Trophoblast cell (in vitro differentiated cells and primary cell): Measurements from ENCODE around the gene SCART1.
A peak's percentile ranks its signal among the peaks of the same experiment; 100 is the strongest.

Experiments
- DNase-seq, 2 donors: peaks; one replicate each; pipeline ENCODE4 v3.0.0-alpha.2; 2016
- H2AFZ ChIP-seq: 2 replicates; pipeline ENCODE4 v1.6.1; 2013; ENCODE audit warnings: low read length, moderate library complexity, mild to moderate bottlenecking; ENCODE audit not compliant: insufficient read depth, poor library complexity
- H2AK5ac ChIP-seq: 2 replicates; pipeline ENCODE4 v1.6.1; 2013; ENCODE audit warnings: mild to moderate bottlenecking, low read length
- H2BK120ac ChIP-seq: 2 replicates; pipeline ENCODE4 v1.6.1; 2013; ENCODE audit warnings: low read length, mild to moderate bottlenecking, moderate library complexity; ENCODE audit not compliant: insufficient read depth, poor library complexity
- H2BK12ac ChIP-seq: 2 replicates; pipeline ENCODE4 v1.6.1; 2013; ENCODE audit warnings: mild to moderate bottlenecking, low read length, moderate library complexity
- H2BK5ac ChIP-seq: 2 replicates; pipeline ENCODE4 v1.6.1; 2013; ENCODE audit warnings: low read length, low read depth, moderate library complexity, mild to moderate bottlenecking; ENCODE audit not compliant: poor library complexity
- H3K14ac ChIP-seq: 2 replicates; pipeline ENCODE4 v1.6.1; 2013; ENCODE audit warnings: mild to moderate bottlenecking, low read length
- H3K18ac ChIP-seq: 2 replicates; pipeline ENCODE4 v1.6.1; 2013; ENCODE audit warnings: mild to moderate bottlenecking, low read length
- H3K23ac ChIP-seq: 2 replicates; pipeline ENCODE4 v1.6.1; 2013; ENCODE audit warnings: low read length
- H3K27ac ChIP-seq: 2 replicates; pipeline ENCODE4 v1.5.1; 2013; ENCODE audit warnings: low read depth, mild to moderate bottlenecking, inconsistent platforms, low read length, moderate library complexity
- H3K27me3 ChIP-seq: 2 replicates; pipeline ENCODE4 v1.6.1; 2013; ENCODE audit warnings: inconsistent platforms, mild to moderate bottlenecking, low read length, moderate library complexity; ENCODE audit not compliant: insufficient read depth
- H3K36me3 ChIP-seq, 2 experiments: 1 replicate in 1 of 2; 2 replicates in 1 of 2; pipeline ENCODE4 v1.6.1; 2013; ENCODE audit warnings: low read length in 2 of 2, mild to moderate bottlenecking in 2 of 2, moderate library complexity in 1 of 2; ENCODE audit not compliant: insufficient read depth in 2 of 2, control insufficient read depth in 1 of 2
- H3K4ac ChIP-seq: 2 replicates; pipeline ENCODE4 v1.6.1; 2013; ENCODE audit warnings: low read depth, mild to moderate bottlenecking, low read length, moderate library complexity
- H3K4me1 ChIP-seq, 2 experiments: 1 replicate in 1 of 2; 2 replicates in 1 of 2; pipeline ENCODE4 v1.6.1; 2013; ENCODE audit warnings: low read length in 2 of 2, mild to moderate bottlenecking in 2 of 2, moderate library complexity in 1 of 2; ENCODE audit not compliant: insufficient read depth in 2 of 2, control insufficient read depth in 1 of 2
- H3K4me2 ChIP-seq: 2 replicates; pipeline ENCODE4 v1.6.1; 2013; ENCODE audit warnings: inconsistent platforms, mild to moderate bottlenecking, low read length, moderate library complexity
- H3K4me3 ChIP-seq: 2 replicates; pipeline ENCODE4 v1.5.1; 2013; ENCODE audit warnings: mild to moderate bottlenecking, low read depth, low read length, inconsistent platforms
- H3K79me1 ChIP-seq: one replicate; pipeline ENCODE4 v1.6.1; 2013; ENCODE audit warnings: low read length
- H3K79me2 ChIP-seq: 2 replicates; pipeline ENCODE4 v1.6.1; 2013; ENCODE audit warnings: low read length, mild to moderate bottlenecking; ENCODE audit not compliant: control insufficient read depth, insufficient read depth, poor library complexity
- H3K9ac ChIP-seq: 2 replicates; pipeline ENCODE4 v1.6.1; 2013; ENCODE audit warnings: mild to moderate bottlenecking, low read length
- H3K9me3 ChIP-seq: 2 replicates; pipeline ENCODE4 v1.6.1; 2013; ENCODE audit warnings: low read depth, mild to moderate bottlenecking, control low read depth, inconsistent platforms, low read length; ENCODE audit not compliant: insufficient read depth
- H4K12ac ChIP-seq: 2 replicates; pipeline ENCODE4 v1.6.1; 2013; ENCODE audit warnings: low read depth, mild to moderate bottlenecking, low read length, moderate library complexity
- H4K8ac ChIP-seq: 2 replicates; pipeline ENCODE4 v1.6.1; 2013; ENCODE audit warnings: low read depth, mild to moderate bottlenecking, low read length, moderate library complexity
- H4K91ac ChIP-seq: one replicate; pipeline ENCODE4 v1.6.1; 2013; ENCODE audit warnings: low read depth, mild to moderate bottlenecking, low read length, moderate library complexity
- WGBS: extraction: QIAGEN DNeasy Blood & Tissue Kit; methylation state at CpG from one replicate; pipeline ENCODE4 v1.1.7; 2013; ENCODE audit warnings: missing lambda C conversion rate; ENCODE audit not compliant: insufficient read length, insufficient coverage; ENCODE audit errors: extremely low coverage; 5-methylcytosine and 5-hydroxymethylcytosine counted together

Gene SCART1

GRCh38 chr10:133452453-133452852 lies 1.3 kb upstream of the SCART1 start:
- Histone ChIP-seq H3K9me3 (peaks cover 44% of the 10 kb centered on the region), H3K4me3 (no peak overlapping the region), H3K79me2 (no peaks in the 10 kb centered on the region), H3K36me3 (no peaks in the 10 kb centered on the region), H3K4me1 (no peaks in the 10 kb centered on the region), H3K27me3 (no peaks in the 10 kb centered on the region), H4K91ac (no peak overlapping the region), H3K4ac (no peak overlapping the region), H3K14ac (no peak overlapping the region), H3K79me1 (no peaks in the 10 kb centered on the region), H3K4me2 (no peak overlapping the region), H2BK12ac (no peak overlapping the region), H2AFZ (no peak overlapping the region), H2BK120ac (no peak overlapping the region), H3K23ac (no peak overlapping the region), H3K18ac (no peak overlapping the region), H2AK5ac (no peak overlapping the region), H4K12ac (no peak overlapping the region), H3K9ac (no peak overlapping the region), H3K27ac (no peak overlapping the region), H4K8ac (no peak overlapping the region), H2BK5ac (no peak overlapping the region)
- WGBS = no CpG with 5 or more reads among the region's 4 CpGs
- DNase-seq = peak in 1 of 2 donors; percentile 5

DNA sequence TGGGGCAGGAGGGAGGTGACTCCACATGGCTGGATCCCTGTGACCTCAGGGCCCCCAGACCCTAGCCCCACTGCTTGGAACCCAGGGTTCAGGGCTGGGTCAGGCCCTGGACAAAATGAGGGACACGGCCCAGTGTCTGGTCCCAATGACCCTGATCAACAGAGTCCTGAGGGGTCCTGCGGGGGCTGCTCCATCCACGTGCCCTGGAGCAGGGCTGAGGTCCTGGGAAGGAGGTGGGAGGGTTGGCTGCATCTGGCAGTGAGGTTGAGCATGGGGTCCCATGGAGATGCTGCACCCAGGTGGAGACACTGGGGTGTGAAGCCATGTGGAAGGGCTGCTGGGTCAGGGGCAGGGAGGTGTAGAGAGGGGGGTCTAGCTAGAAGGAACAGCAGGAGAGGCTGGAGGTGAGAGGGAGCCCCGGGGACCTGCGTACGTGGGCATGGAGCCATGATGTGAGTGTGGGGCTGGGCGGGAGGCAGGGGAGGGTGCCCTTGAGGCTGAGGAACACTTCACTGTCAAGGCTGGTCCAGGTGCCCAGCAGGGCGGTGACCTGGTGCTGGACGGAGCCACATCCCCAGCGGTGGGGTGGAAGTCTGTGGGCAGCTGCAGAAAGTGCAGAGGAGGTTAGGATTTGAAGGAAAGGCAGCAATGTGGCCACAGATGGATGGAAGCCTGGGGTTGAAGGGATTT lies 604 bp downstream of the SCART1 start:
- Histone ChIP-seq H2AK5ac (no peak overlapping the region), H3K79me1 (no peaks in the 10 kb centered on the region), H3K27ac (no peak overlapping the region), H2BK12ac (no peak overlapping the region), H3K23ac (no peak overlapping the region), H4K91ac (no peak overlapping the region), H3K4me3 (no peak overlapping the region), H4K12ac (no peak overlapping the region), H3K4me1 (no peaks in the 10 kb centered on the region), H3K27me3 (no peaks in the 10 kb centered on the region), H4K8ac (no peak overlapping the region), H3K36me3 (no peaks in the 10 kb centered on the region), H3K18ac (no peak overlapping the region), H3K79me2 (no peaks in the 10 kb centered on the region), H2BK5ac (no peak overlapping the region), H3K14ac (no peak overlapping the region), H3K4me2 (no peak overlapping the region), H3K9ac (peak overlapping the region; percentile 54), H3K4ac (no peak overlapping the region), H2AFZ (no peak overlapping the region), H3K9me3 (peaks cover 62% of the 10 kb centered on the region), H2BK120ac (no peak overlapping the region)
- WGBS = no CpG with 5 or more reads among the region's 10 CpGs
- DNase-seq = no peak

- no peak overlapping the region for H2BK5ac ChIP-seq
- no peak overlapping the region for H2AFZ ChIP-seq
- H3K14ac ChIP-seq = no peak overlapping the region
- H3K9me3 ChIP-seq = peaks cover 71% of the 10 kb centered on the region
- no peak overlapping the region for H4K91ac ChIP-seq
- no peak overlapping the region for H3K4me2 ChIP-seq
- DNase-seq = no peak
- no peaks in the 10 kb centered on the region for H3K79me1 ChIP-seq
- no peak overlapping the region for H3K23ac ChIP-seq
- H3K18ac ChIP-seq = no peak overlapping the region
- no peak overlapping the region for H4K12ac ChIP-seq
- H2BK120ac ChIP-seq = no peak overlapping the region
- WGBS = no CpG with 5 or more reads among the region's 5 CpGs
- no peak overlapping the region for H2BK12ac ChIP-seq
- H3K27me3 ChIP-seq = no peaks in the 10 kb centered on the region
- no peak overlapping the region for H3K27ac ChIP-seq
- no peak overlapping the region for H3K4ac ChIP-seq
- no peaks in the 10 kb centered on the region for H3K36me3 ChIP-seq
- no peaks in the 10 kb centered on the region for H3K79me2 ChIP-seq
- H2AK5ac ChIP-seq = no peak overlapping the region
- no peak overlapping the region for H3K9ac ChIP-seq
- no peak overlapping the region for H4K8ac ChIP-seq
- no peaks in the 10 kb centered on the region for H3K4me1 ChIP-seq
- no peak overlapping the region for H3K4me3 ChIP-seq
These were observed 1.5 kb downstream of the SCART1 start for GRCh38 chr10:133455196-133455595.

- Histone ChIP-seq H4K8ac (no peak overlapping the region), H4K12ac (no peak overlapping the region), H3K4ac (no peak overlapping the region), H3K27me3 (no peaks in the 10 kb centered on the region), H3K4me1 (no peaks in the 10 kb centered on the region), H3K14ac (no peak overlapping the region), H3K27ac (no peak overlapping the region), H2AFZ (no peak overlapping the region), H2BK12ac (no peak overlapping the region), H3K9ac (no peak overlapping the region), H3K9me3 (peaks cover 72% of the 10 kb centered on the region), H4K91ac (no peak overlapping the region), H2AK5ac (no peak overlapping the region), H3K79me1 (no peaks in the 10 kb centered on the region), H3K4me2 (no peak overlapping the region), H3K18ac (no peak overlapping the region), H2BK120ac (no peak overlapping the region), H3K4me3 (no peak overlapping the region), H3K36me3 (no peaks in the 10 kb centered on the region), H2BK5ac (no peak overlapping the region), H3K79me2 (no peaks in the 10 kb centered on the region), H3K23ac (no peak overlapping the region)
- no CpG with 5 or more reads among the region's 7 CpGs for WGBS
- DNase-seq = no peak
These were observed 1.9 kb downstream of the SCART1 start for GRCh38 chr10:133455611-133456031.
